HG02938 (cell line): ENCODE results near the gene MRPL28.
"Not testable (repeated sequence)": the region's sequence is repeated elsewhere in the genome, so short reads cannot be mapped to it uniquely, and the experiment has no call there.

ENCODE experiments used
- ATAC-seq: cut with Tn5 transposase; IDR thresholded peaks from one replicate; pipeline ENCODE4 v1.9.1; 2021; ENCODE audit warnings: mild to moderate bottlenecking, moderate library complexity; ENCODE audit not compliant: unreplicated experiment

The MRPL28 gene

GRCh38 chr16:370443-370842 is at the start of gene MRPL28:
MRPL28 (minus strand) TSS chr16:370538; CDS start chr16:370218, 320 bp downstream.
- ATAC-seq: peak; percentile 78

DNA sequence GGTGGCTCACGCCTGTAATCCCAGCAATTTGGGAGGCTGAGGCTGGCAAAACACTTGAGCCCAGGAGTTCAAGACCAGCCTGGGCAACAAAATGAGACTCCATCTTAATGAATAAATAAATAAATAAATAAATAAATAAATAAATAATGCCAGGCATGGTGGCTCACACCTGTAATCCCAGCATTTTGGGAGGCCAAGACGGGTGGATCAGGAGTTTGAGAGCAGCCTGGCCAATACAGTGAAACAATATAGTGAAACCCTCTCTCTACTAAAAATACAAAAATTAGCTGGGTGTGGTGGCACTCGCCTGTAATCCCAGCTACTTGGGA is 44.8 kb upstream of the MRPL28 start:
- ATAC-seq: not testable (repeated sequence)

- no peak for ATAC-seq
Observed at GRCh38 chr16:414395-415169, 44.2 kb upstream of the MRPL28 start.

DNA sequence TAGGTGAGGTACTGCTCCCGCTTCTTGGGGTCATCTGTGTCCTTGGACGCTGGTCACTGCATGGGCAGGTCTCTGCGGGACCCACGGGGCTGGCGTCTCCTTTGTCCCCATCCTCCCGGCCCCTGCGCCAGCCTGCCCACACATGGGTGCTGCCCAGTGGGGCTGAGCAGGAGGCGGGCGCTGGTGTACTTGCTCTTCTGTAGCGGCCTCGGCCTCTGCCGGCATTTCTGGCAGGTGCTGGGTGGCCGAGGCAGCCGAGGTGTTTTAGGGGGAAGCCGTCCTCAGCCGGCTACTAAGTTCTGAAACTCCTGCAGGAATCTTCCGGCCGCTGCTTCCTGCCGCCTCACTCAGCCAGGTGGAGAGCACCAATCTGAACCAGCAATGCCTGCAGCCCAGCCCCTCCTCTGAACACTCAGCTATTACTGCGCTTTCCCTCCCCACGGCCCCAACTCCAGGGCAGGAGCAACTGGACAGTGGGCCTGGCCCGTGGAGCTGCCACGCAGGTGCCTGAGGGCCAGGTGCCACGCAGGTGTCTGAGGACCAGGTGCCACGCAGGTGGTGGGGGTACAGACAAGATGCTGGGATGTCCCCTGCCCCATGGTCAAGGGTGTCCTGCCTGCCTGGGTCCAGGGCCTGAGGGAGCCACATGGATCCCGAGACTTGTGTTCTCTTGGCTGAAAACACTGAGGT is 41.4 kb upstream of the MRPL28 start:
- no peak for ATAC-seq

DNA sequence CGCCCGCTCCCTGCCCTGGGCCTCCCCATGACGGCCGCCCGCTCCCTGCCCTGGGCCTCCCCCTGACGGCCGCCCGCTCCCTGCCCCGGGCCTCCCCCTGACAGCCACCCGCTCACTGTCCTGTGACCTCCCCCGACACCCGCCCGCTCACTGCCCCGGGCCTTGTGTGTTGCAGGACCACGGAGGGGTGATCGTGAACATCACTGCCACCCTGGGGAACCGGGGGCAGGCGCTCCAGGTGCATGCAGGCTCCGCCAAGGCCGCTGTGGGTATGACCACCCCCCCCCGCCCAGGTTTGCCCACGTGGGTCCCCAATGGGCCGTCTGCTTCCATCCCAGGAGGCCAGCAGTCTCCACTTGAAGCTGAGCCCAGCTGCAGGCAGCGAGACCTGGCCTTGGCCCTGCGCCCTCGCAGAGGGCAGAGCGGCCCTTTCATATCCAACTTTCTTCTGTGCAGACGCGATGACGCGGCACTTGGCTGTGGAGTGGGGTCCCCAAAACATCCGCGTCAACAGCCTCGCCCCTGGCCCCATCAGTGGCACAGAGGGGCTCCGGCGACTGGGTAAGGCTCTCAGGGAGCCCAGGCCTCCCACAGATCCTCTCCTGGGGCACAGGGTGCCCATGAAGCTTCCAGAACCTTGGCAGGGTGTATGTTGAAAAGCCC is 40.3 kb upstream of the MRPL28 start:
- no peak for ATAC-seq

- ATAC-seq: no peak
Observed at GRCh38 chr16:407253-407652, 36.9 kb upstream of the MRPL28 start.

DNA sequence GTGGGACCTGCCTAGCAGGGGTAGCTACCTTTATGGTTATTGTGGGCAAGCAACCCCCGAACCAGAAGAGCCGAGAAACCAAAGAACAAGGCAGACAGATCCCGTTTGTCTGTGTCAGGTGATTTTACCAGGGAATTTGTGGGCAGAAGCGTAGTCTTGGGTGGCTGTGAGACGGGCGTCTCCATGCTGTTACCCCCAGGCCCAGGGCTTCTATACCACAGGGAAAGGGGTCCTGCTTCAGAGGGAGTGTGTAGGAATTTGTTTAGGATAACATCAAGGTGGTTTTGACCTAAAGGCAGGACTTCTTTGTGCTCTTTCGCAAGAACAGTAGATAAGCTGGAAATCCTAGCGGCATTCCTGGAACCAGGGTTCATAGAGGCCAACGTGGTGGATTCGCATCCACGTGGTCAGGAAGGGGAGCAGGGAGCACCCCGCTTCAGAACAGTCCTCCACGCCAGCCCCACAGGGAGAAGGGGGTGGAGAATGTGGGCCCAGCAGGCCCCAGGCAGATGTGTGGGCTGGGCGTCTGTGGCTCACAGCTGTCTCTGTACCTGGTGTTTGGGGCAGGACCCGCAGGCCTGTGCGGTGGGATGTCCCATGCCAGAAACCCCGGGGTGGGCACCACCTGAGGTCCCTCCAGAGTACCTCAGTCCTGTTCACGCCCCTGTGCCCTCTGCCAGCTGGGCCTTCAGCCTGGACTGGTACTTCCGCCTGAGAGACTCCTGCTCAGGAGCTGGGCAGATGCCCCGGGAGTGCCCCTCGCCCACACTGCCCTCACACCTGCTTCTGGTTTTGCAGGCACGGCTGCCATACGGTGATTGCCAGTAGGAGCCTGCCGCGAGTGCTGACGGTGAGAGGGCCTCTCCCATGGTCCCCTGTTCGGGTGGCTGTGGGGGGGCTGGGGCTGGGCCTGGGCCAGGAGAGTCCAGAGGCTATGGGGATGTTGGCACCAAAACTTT is 35.5 kb upstream of the MRPL28 start:
- ATAC-seq: no peak

- no peak for ATAC-seq
Observed at GRCh38 chr16:404971-405486, 34.7 kb upstream of the MRPL28 start.

- peak; percentile 54 for ATAC-seq
Observed at GRCh38 chr16:401468-402348, 31.4 kb upstream of the MRPL28 start, which contains the start of gene DECR2. DECR2 (plus strand) TSS chr16:401885; CDS start chr16:401964, 79 bp downstream.

GRCh38 chr16:400061-400591 is 29.8 kb upstream of the MRPL28 start:
- no peak for ATAC-seq

DNA sequence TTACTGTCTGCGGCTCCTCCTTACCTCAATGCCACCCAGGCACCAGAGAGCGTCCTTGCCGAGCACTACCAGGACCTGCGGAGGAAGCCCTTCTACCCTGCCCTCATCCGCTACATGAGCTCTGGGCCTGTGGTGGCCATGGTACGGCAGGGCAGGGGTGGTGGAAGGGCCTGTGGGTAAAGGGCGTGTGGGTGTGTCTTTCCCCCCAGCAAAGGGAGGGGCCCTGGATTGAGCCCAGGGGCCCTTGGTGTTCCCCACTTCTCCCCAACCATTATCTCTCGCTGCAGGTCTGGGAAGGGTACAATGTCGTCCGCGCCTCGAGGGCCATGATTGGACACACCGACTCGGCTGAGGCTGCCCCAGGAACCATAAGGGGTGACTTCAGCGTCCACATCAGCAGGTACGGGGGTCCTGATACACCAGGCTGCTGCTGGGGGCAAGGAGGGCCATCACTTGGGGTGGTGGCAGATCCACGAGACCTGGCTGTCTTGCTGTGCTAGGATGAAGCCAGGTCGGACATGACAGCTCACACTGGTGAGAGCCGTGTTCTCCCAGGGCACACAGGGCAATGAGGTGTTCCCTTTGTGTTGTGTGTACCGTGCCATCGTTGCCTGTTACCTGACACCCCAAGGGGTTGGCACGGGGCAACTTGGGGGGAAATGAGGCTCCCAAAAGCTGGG is 29.1 kb upstream of the MRPL28 start:
- ATAC-seq: no peak

DNA sequence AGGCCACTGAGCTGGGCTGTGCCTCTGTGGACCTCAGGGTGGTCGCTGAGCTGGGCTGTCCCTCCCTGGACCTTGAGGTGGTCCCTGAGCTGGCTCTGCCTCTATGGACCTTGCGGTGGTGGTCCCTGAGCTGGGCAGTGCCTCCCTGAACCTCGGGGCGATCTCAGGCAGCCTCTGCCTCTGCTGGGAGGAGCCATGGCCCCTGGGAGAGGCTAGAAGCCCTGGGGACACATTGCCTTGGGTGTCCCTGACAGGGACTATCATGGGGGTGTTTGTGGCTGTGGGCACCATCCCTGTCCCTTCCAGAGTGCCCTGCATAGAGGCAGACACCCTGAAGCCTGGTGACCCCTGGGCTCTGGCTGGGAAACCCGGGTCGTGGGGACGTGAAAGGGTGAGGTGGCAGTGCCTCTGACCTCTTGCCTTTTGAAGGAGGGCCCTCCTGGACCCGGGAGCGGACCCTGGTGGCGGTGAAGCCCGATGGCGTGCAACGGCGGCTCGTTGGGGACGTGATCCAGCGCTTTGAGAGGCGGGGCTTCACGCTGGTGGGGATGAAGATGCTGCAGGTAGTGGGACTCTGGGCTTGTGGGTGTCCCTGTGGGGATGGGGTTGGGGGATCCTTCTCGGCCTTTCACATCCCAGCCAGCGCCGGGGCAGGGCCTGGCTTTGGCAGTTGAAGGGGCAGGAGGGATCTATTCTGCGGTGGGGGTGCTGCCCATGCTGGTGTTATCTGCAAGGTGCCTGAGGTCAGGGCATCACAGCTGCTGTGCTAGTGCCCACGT is 28.4 kb upstream of the MRPL28 start:
- ATAC-seq: no peak

DNA sequence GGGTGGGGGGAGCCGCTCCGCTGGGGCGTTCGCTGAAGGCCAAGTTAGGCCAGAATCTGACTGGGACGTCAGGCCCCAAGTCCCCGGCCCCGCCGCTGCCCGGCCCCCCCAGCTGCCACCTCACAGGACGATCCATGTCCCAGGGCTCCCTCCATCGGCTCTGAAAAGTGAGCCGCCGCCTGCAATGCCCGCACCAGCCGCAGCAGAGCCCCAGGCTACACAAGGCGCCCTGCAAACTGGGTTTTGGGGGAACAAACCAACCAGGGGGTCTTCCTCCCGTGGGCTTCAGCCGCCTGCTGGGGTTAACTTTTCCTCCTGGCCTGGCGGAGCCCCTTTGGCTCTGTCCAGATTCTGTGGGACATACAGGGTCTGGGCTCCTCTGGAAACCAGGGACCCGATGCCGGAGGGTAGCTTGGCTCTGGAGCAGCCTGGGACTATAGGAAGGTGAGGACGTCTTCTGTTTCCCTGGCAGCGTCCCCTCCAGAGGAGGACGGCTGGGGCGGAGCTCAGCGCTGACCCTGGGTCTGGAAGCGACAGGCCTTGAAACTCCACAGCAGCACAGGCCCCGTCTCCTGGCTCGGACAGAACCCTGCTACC is 27.5 kb upstream of the MRPL28 start:
- ATAC-seq: no peak

DNA sequence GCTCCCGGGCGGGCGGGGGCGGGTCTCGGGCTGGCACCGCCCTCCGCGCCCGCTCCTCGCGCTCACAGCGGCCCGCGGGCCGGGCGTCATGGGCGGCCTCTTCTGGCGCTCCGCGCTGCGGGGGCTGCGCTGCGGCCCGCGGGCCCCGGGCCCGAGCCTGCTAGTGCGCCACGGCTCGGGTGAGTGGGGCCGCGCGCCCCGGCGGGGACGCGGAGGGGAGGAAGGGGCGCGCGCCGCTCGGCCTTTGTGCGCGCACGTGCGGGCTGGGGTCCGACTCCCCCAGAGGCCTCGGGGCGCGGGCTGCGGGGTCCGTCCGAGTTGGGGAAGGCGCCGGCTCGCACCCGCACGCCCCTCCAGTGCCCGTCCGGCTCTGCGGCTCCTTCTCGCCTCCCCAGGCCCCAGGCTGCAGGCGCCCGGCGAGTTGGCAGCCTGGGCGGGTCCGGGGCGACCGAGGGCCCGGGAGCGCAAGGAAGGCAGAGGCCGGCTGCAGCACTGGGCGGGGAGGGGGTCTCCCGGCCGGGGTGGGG is 26.9 kb upstream of the MRPL28 start, which contains the start of gene NME4:
TSS of gene NME4 (plus strand) at position 65 of the 527 bp plus-strand sequence. CDS start at position 89, 24 bp downstream.
- no peak for ATAC-seq

DNA sequence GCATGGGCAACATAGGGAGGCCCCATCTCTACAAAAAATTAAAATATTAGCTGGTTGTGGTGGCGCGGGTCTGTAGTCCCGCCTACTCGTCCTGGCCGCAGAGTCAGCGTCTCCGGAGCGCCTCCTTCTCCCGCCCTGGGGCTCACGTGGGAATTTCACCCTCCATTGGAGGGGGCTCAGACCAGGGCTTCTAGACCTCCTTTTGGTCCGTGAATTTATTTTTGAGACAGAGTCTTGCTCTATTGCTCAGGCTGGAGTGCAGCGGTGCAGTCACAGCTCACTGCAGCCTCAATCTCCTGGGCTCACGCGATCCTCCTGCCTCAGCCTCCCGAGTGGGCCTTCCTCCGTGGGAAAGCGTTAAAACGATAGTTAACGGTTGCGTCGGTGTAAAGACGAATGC is 26.3 kb upstream of the MRPL28 start:
- ATAC-seq: no peak

DNA sequence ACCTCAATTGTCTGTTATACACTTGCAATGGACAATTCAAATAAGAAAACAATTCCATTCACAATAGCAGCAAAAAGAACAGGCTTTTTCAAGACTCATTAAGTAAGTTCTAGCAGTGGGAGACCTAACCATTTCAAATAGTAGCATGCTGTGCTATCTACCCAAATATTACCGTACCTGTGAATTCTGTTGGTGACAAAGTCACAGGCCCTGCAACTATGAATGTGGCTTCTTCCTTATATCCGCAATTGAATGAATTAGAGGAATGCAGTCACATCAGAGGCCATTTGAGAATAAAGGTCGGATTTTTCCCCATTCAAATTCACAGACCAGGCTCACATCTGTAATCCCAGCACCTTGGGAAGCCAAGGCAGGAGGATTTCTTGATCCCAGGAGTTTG is 25.9 kb upstream of the MRPL28 start:
- ATAC-seq: no peak

DNA sequence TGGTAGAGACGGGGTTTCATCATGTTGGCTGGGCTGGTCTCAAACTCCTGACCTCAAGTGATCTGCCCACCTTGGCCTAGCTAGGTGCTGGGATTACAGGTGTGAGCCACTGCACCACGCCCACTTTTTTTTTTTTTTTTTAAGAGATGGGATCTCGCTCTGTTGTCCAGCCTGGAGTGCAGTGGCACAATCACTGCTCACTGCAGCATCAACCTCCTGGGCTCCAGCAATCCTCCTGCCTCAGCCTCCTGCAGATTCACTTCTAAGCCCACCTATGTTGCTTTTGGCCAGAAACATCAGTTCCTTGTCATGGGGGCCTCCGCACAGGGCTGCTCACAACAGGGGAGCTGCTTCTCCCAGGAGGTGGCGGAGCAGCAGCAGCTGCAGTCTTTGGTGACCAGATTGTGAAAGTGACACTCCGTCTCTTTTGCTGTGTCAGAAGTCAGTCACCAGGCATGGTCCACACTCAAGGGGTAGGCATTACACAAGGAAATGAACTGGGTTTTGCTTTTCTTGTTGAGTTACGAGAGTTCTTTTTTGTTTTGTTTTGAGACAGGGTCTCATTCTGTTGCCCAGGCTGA is 22.2 kb upstream of the MRPL28 start:
- no peak for ATAC-seq
